NCI-H2081 treated with DMSO at 0.1 percent for 48 hours (cell line): ENCODE results near the gene COPB1.

ENCODE experiments used
- DNase-seq: peaks from one replicate; lab custom pipeline; 2025; lab: John Stamatoyannopoulos, UW

Gene COPB1

GRCh38 chr11:14513800-14514199 lies 14.2 kb upstream of the COPB1 start:
- no peak for DNase-seq

GRCh38 chr11:14506532-14506931 lies 6.9 kb upstream of the COPB1 start:
- no peak for DNase-seq

- DNase-seq, result no peak
Observed at GRCh38 chr11:14503023-14503422, 3.4 kb upstream of the COPB1 start.

- no peak for DNase-seq
Observed at GRCh38 chr11:14502039-14502438, 2.4 kb upstream of the COPB1 start.

- DNase-seq, result no peak
Observed at GRCh38 chr11:14500181-14500651, 605 bp upstream of the COPB1 start.

GRCh38 chr11:14499178-14499559 lies 442 bp downstream of the COPB1 start:
- DNase-seq, result no peak

GRCh38 chr11:14480716-14481115 lies 18.9 kb downstream of the COPB1 start:
- DNase-seq, result no peak

GRCh38 chr11:14471127-14471526 lies 28.5 kb downstream of the COPB1 start:
- DNase-seq, result no peak

GRCh38 chr11:14463623-14464022 lies 36.0 kb downstream of the COPB1 start:
- DNase-seq, result no peak

- no peak for DNase-seq
Observed at GRCh38 chr11:14460147-14460546, 39.5 kb downstream of the COPB1 start.

GRCh38 chr11:14458377-14458776 lies 41.2 kb downstream of the COPB1 start:
- DNase-seq, result no peak

GRCh38 chr11:14455648-14456430 lies 43.8 kb downstream of the COPB1 start:
- no peak for DNase-seq

- DNase-seq, result no peak
Observed at GRCh38 chr11:14454861-14455632, 44.6 kb downstream of the COPB1 start.

GRCh38 chr11:14451825-14452224 lies 47.8 kb downstream of the COPB1 start:
- no peak for DNase-seq

- DNase-seq, result no peak
Observed at GRCh38 chr11:14449302-14449714, 50.3 kb downstream of the COPB1 start.

GRCh38 chr11:14448240-14448639 lies 51.4 kb downstream of the COPB1 start:
- no peak for DNase-seq

GRCh38 chr11:14446701-14447169 lies 52.9 kb downstream of the COPB1 start:
- DNase-seq, result no peak

- DNase-seq, result no peak
Observed at GRCh38 chr11:14445542-14446530, 53.8 kb downstream of the COPB1 start.

GRCh38 chr11:14444441-14445189 lies 55.0 kb downstream of the COPB1 start:
- DNase-seq, result no peak

GRCh38 chr11:14443638-14444037 lies 56.0 kb downstream of the COPB1 start:
- DNase-seq, result no peak
